HUES48 (cell line): ENCODE measurements around the gene HS6ST1.

Experiments used
- H3K27ac ChIP-seq: one replicate; pipeline ENCODE4 v1.7.0; 2013; ENCODE audit warnings: low read depth, low read length, inconsistent platforms
- H3K27me3 ChIP-seq: 2 replicates; pipeline ENCODE4 v1.6.1; 2013; ENCODE audit warnings: mild to moderate bottlenecking, low read length; ENCODE audit not compliant: control insufficient read depth, insufficient read depth
- H3K36me3 ChIP-seq: 2 replicates; pipeline ENCODE4 v1.6.1; 2013; ENCODE audit warnings: low read length; ENCODE audit not compliant: control insufficient read depth, insufficient read depth
- H3K4me1 ChIP-seq: 2 replicates; pipeline ENCODE4 v1.6.1; 2013; ENCODE audit warnings: mild to moderate bottlenecking, low read length; ENCODE audit not compliant: control insufficient read depth, insufficient read depth
- H3K4me3 ChIP-seq: 2 replicates; pipeline ENCODE4 v1.5.1; 2013; ENCODE audit warnings: mild to moderate bottlenecking, low read depth, low read length
- H3K9ac ChIP-seq: 2 replicates; pipeline ENCODE4 v1.6.1; 2013; ENCODE audit warnings: mild to moderate bottlenecking, low read depth, low read length, moderate library complexity
- H3K9me3 ChIP-seq: 2 replicates; pipeline ENCODE4 v1.6.1; 2013; ENCODE audit warnings: low read length; ENCODE audit not compliant: control insufficient read depth, insufficient read depth

The HS6ST1 gene

DNA sequence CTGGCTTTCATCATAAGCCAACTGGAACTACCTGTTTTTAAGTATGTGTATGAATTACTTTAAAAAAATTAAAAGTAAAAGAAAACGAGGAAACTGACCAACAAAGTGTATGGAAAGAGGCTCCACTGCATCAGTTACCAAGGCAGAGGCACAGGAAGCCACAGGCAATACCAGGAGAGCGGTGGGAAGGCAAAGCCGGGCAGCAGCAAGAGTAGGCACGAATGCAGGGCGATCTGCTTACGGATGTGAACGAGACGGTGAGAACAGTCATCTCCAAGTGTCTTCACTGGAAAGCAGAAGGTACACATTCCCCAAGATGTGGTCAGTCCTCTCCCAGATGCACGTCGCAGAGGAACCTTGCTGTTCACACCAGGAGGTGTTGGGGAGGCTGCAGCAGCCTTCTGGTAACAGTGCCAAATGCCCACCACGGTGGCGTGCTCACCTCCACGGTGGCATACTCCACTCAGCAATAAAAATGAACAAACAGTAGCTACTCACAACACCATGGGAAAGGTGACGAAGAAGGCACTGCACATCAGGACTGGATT lies 43.1 kb downstream of the HS6ST1 start:
- Histone ChIP-seq H3K36me3 (peaks cover 27% of the 10 kb centered on the region), H3K4me1 (no peaks in the 10 kb centered on the region), H3K27ac (no peak overlapping the region), H3K27me3 (no peaks in the 10 kb centered on the region), H3K9me3 (no peaks in the 10 kb centered on the region), H3K4me3 (no peak overlapping the region), H3K9ac (no peak overlapping the region)

DNA sequence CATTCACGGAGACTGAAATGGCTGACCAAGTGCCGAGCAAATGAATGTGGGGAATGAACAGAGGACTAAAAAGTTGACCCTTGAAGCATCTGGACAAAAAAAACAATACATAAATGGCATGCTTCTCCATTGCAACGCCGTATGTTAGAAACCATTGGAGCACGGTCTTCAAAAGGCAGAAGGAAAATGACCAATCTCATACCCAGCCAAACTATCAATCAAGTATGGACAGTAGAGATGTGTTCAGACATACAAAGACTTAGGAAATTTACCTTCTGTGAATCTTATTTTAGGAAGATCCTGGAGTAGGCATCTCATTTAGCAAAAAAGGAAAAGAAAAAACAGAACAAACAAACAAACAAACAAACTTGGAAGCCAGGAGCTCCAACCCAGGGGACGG lies 44.5 kb downstream of the HS6ST1 start:
- no peaks in the 10 kb centered on the region for H3K27me3 ChIP-seq
- no peak overlapping the region for H3K9ac ChIP-seq
- no peak overlapping the region for H3K4me3 ChIP-seq
- no peaks in the 10 kb centered on the region for H3K4me1 ChIP-seq
- peaks cover 27% of the 10 kb centered on the region for H3K36me3 ChIP-seq
- no peaks in the 10 kb centered on the region for H3K9me3 ChIP-seq
- no peak overlapping the region for H3K27ac ChIP-seq

DNA sequence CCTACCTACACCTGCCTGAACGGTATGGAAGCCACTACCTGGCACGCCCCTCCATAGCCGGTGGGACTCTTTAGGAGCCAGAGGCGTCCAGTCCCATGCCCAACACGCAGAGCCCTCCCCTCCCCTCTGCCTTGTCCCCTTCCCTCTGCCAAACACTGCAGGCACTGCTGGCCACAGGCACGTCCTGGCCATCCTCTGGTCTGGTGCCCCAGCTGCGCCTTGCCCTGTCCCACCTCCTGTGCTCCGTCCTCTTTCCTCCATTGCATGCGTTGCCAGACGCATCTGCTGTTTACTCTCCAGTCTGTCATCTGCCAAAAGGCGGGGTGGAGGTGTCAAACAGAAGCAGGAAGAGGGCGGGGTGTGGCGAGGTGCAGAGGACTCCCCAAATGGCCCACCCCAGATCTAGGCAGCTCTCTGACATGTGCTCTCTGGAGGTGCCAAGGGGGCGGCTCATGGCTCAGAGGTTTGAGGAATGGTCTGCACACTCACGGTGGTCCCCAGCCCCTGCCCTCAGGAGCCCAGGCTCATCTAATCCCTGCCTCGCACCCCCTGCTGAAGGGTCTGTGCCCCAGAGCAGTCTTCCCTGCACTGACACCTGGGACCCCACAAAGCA lies 45.1 kb downstream of the HS6ST1 start:
- Histone ChIP-seq H3K36me3 (peaks cover 29% of the 10 kb centered on the region), H3K9ac (no peak overlapping the region), H3K9me3 (no peaks in the 10 kb centered on the region), H3K4me3 (no peak overlapping the region), H3K27ac (no peak overlapping the region), H3K27me3 (no peaks in the 10 kb centered on the region), H3K4me1 (no peaks in the 10 kb centered on the region)

DNA sequence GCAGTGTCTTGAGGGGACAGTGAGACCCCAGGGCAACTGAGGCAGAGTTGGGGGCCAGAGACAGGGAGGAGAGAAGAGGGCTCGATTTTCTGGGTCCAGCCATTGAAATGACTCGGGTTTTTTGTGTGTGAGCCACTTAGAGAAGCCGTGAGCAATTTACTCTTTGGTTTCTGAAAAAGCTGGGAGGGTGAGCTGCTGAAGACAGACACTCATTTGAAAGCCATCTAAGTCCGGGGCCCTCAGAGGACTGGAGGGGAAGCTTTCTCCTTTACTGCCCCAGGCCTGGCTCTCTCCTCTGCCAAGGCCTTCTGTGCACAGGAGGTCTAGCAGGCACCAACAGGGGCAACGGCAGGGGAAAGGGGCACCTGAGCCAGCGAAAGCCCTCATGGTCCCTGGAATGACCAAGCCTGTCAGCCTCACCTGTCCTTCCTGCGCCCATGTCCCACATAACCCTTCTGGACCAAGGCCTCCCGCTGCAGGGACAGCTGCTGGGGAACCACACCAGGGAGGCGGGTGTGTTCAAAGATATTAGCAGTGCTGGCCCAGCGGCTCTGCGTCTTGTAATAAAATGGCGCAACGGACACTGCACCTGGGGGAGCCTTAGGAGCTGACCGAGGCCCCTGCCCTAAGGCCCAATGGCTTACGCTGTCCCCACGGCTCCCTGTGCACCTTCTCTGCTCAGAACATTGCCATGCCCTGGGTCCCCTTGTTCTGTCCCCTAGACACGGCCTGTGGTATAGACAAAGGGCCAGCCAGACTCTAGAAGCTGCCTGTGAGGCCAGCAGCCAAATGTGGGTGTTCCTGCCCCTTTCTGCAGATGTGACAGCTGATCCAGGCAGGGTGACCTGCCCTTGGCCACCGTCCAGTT lies 45.8 kb downstream of the HS6ST1 start:
- Histone ChIP-seq H3K4me3 (no peak overlapping the region), H3K27ac (no peak overlapping the region)

DNA sequence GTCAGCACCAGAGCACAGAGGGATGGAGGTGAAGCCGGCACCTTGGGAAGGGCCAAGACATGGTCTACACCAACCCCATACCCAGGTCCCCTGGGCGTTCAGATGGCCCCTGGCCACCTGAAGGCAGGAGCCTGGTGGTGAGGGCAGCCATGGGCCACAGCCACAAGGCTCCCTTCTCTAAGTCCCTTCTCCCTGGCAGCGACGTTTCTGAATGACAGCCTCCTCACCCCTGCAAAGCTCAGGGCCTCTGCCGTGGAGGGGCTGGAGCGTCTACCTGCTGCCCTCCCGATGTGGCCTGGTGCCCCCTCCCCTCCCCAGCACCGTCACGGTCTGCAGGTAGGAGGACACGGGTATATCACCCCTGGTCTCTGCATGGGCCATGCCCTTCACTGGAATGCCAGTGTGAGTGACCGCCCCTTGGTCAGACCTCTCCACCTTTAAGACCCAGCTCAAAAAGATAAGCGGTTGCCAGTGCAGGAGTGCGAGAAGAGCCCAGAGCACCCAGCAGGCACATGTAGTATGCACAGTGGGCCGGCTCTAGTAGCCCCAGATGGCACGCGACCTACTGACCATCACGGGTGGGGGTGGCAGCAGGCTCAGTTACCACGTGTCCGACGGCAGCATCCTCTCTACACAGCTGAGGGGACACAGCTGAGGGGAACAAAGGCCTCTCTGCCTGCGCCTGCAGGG lies 46.6 kb downstream of the HS6ST1 start:
- no peaks in the 10 kb centered on the region for H3K4me1 ChIP-seq
- H3K36me3 ChIP-seq, result peaks cover 19% of the 10 kb centered on the region
- no peak overlapping the region for H3K9ac ChIP-seq
- no peak overlapping the region for H3K27ac ChIP-seq
- H3K4me3 ChIP-seq, result no peak overlapping the region
- no peaks in the 10 kb centered on the region for H3K9me3 ChIP-seq
- no peaks in the 10 kb centered on the region for H3K27me3 ChIP-seq

More for the DNA sequence above, 45.8 kb downstream of the HS6ST1 start:
- no peaks in the 10 kb centered on the region for H3K9me3 ChIP-seq
- H3K4me1 ChIP-seq, result no peaks in the 10 kb centered on the region
- H3K9ac ChIP-seq, result no peak overlapping the region
- H3K36me3 ChIP-seq, result peaks cover 25% of the 10 kb centered on the region
- H3K27me3 ChIP-seq, result no peaks in the 10 kb centered on the region

DNA sequence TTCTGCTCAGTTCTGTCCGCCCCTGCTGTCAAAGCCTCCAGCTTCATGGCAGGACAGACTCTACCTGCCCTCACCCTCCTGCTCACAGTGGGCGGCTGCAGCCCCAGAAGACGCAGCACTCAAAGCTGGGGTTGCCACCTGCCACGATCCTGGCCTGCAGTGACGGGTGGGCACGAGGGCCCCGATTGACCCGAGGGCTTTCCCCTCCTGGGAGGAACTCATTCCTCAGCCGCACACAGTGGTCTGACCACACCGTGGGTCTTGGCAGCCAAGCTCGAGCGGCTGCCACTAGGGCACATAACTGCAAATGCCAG lies 47.1 kb downstream of the HS6ST1 start:
- Histone ChIP-seq H3K36me3 (peaks cover 19% of the 10 kb centered on the region), H3K9ac (no peak overlapping the region), H3K27ac (no peak overlapping the region)

DNA sequence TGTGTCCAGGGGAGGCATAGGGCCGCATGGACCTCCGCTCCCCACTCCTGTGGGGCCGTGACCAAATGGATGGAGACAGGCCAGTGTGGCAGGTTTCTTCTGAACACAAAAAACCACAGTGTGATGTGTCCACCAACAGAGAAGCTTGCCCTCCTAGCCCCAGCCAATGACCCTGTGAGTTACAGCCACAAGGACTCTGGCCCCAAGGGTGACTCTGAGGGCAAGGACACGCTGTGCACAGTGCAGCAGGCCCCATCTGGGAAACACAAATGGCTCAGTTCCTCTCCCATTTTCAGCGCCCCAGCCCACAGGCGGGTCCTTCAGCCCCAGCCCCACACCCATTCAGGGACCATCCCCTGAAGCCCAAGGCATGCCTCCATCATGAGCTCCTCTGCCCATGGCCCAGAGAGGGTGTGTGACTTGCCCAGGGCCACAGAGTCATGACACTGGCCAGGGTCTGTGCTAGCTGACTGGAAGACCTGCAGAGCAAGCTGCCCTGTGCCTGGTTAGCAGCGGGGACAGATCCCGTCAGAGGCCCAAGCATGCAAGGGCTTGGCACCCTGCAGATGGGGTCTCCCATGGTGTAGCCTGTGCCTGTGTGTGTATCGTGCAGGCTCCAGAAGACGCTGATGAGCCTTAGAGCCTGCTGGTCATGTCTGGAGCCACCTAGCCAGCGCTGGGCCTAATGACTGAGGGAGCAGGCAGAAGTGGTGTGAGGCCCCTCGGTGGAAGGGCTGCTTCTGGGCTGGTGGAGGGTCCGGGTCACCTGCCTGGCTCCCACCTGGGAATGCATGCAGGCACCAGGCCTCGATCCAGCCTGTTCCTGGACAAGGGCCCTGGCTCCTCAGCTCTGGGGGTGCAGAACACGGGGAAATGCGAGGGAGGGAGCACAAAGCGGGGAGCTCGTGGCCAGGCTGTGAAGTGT lies 47.7 kb downstream of the HS6ST1 start:
- Histone ChIP-seq H3K9me3 (no peaks in the 10 kb centered on the region), H3K36me3 (peaks cover 21% of the 10 kb centered on the region), H3K27ac (no peak overlapping the region), H3K4me1 (no peaks in the 10 kb centered on the region), H3K9ac (no peak overlapping the region), H3K4me3 (no peak overlapping the region), H3K27me3 (no peaks in the 10 kb centered on the region)

More for the DNA sequence above, 47.1 kb downstream of the HS6ST1 start:
- no peaks in the 10 kb centered on the region for H3K27me3 ChIP-seq
- no peaks in the 10 kb centered on the region for H3K9me3 ChIP-seq
- no peak overlapping the region for H3K4me3 ChIP-seq
- H3K4me1 ChIP-seq, result no peaks in the 10 kb centered on the region

DNA sequence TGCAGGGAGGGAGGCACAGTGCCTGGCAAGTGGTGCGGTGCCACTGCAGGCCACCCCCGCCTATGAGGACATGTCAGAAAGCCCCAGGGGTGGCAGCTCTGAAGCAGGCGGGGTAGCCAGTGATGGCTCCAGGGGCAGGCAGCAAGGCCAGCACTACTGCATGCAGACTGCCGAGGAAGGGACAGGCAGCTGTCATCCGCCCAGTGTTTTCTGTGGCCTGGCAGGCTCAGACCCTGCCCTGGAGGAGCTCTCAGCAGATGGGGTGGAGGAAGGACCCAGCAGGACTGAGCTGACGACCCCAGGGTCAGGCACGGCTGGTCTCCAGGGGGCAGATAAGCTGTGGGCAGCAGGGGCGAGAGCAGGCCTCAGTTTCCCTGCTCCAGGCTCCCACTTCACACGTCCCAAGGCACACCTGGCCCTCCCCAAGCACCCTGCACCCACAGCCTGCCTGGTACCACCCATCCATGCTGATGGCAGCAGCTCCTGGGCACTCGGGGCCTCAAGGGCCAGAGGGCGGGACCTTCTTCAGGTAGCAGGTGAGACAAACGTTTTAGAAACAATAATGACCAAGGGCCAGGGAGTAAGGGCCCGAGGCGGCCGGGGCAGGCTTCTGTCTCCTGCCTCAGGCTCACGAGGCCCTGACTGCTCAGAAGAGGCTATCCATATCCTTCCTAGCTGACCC lies 48.5 kb downstream of the HS6ST1 start:
- H3K4me1 ChIP-seq, result no peaks in the 10 kb centered on the region
- peaks cover 15% of the 10 kb centered on the region for H3K36me3 ChIP-seq
- no peaks in the 10 kb centered on the region for H3K9me3 ChIP-seq
- H3K4me3 ChIP-seq, result no peak overlapping the region
- no peaks in the 10 kb centered on the region for H3K27me3 ChIP-seq
- H3K9ac ChIP-seq, result no peak overlapping the region
- H3K27ac ChIP-seq, result no peak overlapping the region

DNA sequence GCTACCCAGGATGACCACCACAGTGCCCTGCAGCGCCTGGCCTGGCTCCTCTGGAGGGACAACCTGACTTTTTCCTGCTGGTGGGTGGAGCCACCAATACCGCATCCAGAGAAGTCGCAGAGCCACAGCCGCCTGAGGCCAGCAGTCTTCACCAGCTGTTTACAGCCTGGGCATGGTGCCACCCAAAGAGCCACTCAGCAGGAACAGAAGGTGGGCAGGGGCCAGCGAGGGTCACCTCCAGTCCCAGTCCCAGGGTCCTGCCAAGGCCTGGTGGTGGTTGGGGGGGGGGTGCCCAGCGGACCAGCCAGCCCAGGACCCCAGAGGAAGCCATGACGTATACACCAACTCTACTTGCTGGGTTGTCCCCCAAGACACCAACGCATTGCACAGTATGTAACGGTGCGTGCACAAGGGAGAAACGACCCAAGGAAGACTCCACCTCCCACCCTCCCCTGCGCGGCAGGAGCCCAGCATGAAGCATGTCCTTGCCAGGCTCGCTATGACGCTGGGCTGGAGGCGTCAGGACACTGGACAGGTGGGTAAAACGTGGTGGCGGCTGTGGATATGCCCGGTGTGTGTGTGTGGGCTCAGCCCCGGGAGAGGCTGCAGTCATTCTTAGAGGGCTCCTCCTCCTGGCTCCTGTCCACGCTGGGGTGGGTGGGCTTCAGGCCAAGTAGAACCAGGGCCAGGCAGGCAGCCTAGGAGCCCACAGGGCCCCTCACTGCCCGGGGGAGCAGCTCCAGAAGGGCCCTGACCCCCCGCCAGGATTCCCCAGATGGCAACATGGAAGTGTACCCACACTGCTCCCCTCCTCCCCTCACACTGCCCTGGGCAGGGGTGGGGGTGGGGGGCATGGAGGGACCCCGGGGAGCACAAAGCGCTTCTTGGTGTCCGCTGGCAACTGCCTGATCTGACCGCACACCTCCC lies 49.3 kb downstream of the HS6ST1 start:
- no peaks in the 10 kb centered on the region for H3K4me1 ChIP-seq
- no peak overlapping the region for H3K4me3 ChIP-seq
- H3K27me3 ChIP-seq, result no peaks in the 10 kb centered on the region
- no peak overlapping the region for H3K9ac ChIP-seq
- peaks cover 13% of the 10 kb centered on the region for H3K36me3 ChIP-seq
- H3K9me3 ChIP-seq, result no peaks in the 10 kb centered on the region
- H3K27ac ChIP-seq, result no peak overlapping the region
